ENCODE measurements around the gene CYB5R4. TPM values are rescaled to one million over a fixed set of nuclear protein-coding genes. Genes with fewer than 3 reads are reported as not detected.

CYB5R4 gene
- polyA plus RNA-seq, 1 donor, result 9.7 TPM

DNA sequence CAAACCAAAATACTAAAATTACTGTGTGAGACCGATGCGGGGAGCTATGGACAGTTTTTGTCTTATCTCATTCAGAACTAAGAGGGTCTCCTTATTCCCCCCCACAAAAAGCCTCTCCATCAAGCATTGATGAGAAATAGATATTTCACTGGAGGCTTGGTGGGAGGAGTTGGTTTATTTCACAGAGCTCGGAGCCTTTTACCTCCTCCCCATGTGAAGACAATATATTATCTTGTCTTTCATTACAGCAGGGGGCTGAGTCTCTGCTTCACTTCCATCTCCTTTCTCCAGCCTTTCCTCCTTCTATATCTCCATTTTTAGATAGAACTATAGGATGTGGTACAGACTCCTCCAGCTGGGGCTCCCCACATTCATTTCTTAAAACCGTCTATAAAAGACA, 144.2 kb downstream of the CYB5R4 start:
- peaks cover 3% of the 10 kb centered on the region for H3K27me3 ChIP-seq (ENCODE audit: control insufficient read depth, insufficient read depth, low read length)
- 86% methylated on average over 2 of the region's 4 CpGs for WGBS (ENCODE audit: insufficient coverage, low lambda C conversion rate)
- no peaks in the 10 kb centered on the region for H3K36me3 ChIP-seq (ENCODE audit: control insufficient read depth, insufficient read depth, low read length)
- no peak overlapping the region for H3K27ac ChIP-seq (ENCODE audit: low read length)
- no peak overlapping the region for H3K4me3 ChIP-seq (ENCODE audit: low read length)
- no peaks in the 10 kb centered on the region for H3K9me3 ChIP-seq (ENCODE audit: control insufficient read depth, low read depth, low read length)
- DNase-seq, result no peak
- H3K4me1 ChIP-seq (ENCODE audit: control insufficient read depth, insufficient read depth, low read length), result no peaks in the 10 kb centered on the region

DNA sequence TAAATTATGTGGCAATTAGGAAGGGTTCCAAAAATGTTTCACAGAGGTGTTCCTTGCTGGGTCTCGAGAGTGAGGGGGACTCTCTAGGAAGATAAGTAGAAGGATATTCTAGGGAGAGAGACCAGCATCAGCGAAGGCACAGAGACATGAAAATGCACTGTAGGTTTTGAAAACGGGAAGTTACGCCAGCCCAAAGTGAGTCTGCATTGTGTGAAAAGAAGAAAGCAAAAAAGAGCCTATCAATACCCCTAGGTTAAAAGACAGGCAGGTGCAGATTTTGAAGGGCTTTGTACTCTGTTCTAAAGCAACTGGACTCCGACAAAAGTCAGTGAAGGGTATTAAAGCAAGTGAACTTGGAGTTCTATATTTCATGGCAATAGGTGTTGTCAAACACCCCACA, 148.4 kb downstream of the CYB5R4 start:
- H3K36me3 ChIP-seq (ENCODE audit: control insufficient read depth, insufficient read depth, low read length), result no peaks in the 10 kb centered on the region
- H3K4me3 ChIP-seq (ENCODE audit: low read length), result no peak overlapping the region
- H3K4me1 ChIP-seq (ENCODE audit: control insufficient read depth, insufficient read depth, low read length), result no peaks in the 10 kb centered on the region
- H3K9me3 ChIP-seq (ENCODE audit: control insufficient read depth, low read depth, low read length), result no peaks in the 10 kb centered on the region
- H3K27me3 ChIP-seq (ENCODE audit: control insufficient read depth, insufficient read depth, low read length), result no peaks in the 10 kb centered on the region
- 100% methylated on average over 2 of the region's 5 CpGs for WGBS (ENCODE audit: insufficient coverage, low lambda C conversion rate)
- no peak for DNase-seq
- no peak overlapping the region for H3K27ac ChIP-seq (ENCODE audit: low read length)

DNA sequence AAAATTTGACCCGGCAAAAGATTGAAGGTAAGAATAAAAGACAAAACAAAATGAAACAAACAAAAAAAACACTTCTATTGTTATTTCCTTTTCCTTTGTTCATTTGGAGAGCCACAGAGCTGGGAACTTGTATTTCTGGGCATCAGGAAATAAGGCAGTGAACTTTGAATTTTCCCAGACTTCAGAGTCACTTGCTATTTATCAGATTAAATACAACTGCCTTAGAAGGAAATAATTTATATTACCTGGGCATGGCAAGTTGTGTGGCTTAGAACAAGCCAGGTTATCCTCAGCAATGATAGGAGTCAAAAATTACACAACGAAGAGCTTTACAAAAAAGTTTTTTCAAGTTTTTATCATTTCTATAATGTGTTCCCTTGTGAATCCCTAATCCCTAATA, 153.9 kb downstream of the CYB5R4 start:
- Histone ChIP-seq H3K4me3 (ENCODE audit: low read length) (no peak overlapping the region), H3K4me1 (ENCODE audit: control insufficient read depth, insufficient read depth, low read length) (no peaks in the 10 kb centered on the region), H3K27me3 (ENCODE audit: control insufficient read depth, insufficient read depth, low read length) (no peaks in the 10 kb centered on the region), H3K36me3 (ENCODE audit: control insufficient read depth, insufficient read depth, low read length) (no peaks in the 10 kb centered on the region), H3K27ac (ENCODE audit: low read length) (no peak overlapping the region), H3K9me3 (ENCODE audit: control insufficient read depth, low read depth, low read length) (no peaks in the 10 kb centered on the region)
- WGBS (ENCODE audit: insufficient coverage, low lambda C conversion rate), result 64% methylated on average over 2 of the region's 2 CpGs
- DNase-seq, result peak in 1 of 2 donors; percentile 30

DNA sequence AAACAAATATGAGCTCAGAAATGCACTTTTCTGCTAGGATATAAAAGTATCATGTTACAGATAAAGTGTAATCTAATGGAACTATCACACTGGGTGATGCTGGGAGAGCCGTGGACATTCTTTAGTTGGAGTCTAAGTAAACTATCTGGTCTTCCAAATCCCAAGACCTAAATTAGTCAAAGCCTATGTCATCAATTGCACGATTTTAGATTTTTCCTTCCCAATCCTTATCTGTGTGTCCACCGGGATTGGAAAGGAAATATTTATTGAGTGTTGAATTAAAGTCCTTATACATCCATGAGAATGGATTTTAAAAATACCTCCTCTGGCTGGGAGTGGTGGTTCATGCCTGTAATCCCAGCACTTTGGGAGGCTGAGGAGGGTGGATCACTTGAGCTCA, 154.4 kb downstream of the CYB5R4 start:
- no peaks in the 10 kb centered on the region for H3K4me1 ChIP-seq (ENCODE audit: control insufficient read depth, insufficient read depth, low read length)
- H3K27me3 ChIP-seq (ENCODE audit: control insufficient read depth, insufficient read depth, low read length), result no peaks in the 10 kb centered on the region
- no peak overlapping the region for H3K4me3 ChIP-seq (ENCODE audit: low read length)
- no peaks in the 10 kb centered on the region for H3K9me3 ChIP-seq (ENCODE audit: control insufficient read depth, low read depth, low read length)
- H3K27ac ChIP-seq (ENCODE audit: low read length), result no peak overlapping the region
- DNase-seq, result no peak
- no peaks in the 10 kb centered on the region for H3K36me3 ChIP-seq (ENCODE audit: control insufficient read depth, insufficient read depth, low read length)
- WGBS (ENCODE audit: insufficient coverage, low lambda C conversion rate), result 40% methylated on average over 1 of the region's 3 CpGs

DNA sequence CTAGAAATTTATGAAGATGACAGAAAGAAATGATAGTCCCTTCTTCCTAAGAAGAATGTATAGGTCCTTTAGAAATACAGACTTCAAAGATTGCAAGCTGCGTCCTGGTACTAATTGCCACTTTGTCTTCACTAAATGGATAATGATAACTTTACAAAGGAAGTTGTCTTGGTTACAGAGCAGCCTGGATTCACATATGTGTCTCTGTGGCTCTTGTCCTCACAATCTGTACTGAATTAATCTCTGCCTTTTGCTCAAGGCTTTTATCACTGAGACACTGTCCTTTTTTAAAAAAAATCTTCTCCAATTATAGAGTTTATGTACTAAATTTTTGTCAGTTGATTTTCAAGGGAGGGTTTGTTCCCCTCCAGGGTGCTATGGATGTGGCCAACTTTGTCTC, 156.5 kb downstream of the CYB5R4 start:
- Histone ChIP-seq H3K4me3 (ENCODE audit: low read length) (no peak overlapping the region), H3K9me3 (ENCODE audit: control insufficient read depth, low read depth, low read length) (no peaks in the 10 kb centered on the region), H3K36me3 (ENCODE audit: control insufficient read depth, insufficient read depth, low read length) (no peaks in the 10 kb centered on the region), H3K27me3 (ENCODE audit: control insufficient read depth, insufficient read depth, low read length) (no peaks in the 10 kb centered on the region), H3K27ac (ENCODE audit: low read length) (no peak overlapping the region), H3K4me1 (ENCODE audit: control insufficient read depth, insufficient read depth, low read length) (no peaks in the 10 kb centered on the region)
- 100% methylated on average over 1 of the region's 1 CpG for WGBS (ENCODE audit: insufficient coverage, low lambda C conversion rate)
- no peak for DNase-seq

Other genes with a start within 250 kb of the CYB5R4 start
- gene SNAP91, start 150.6 kb upstream of the CYB5R4 start, polyA plus RNA-seq, result 4.9 TPM
- 0.88 TPM for gene RIPPLY2, start 6.3 kb upstream of the CYB5R4 start, polyA plus RNA-seq
- 1.7 TPM for gene MRAP2, start 174.1 kb downstream of the CYB5R4 start, polyA plus RNA-seq